Spinal cord (tissue), 10 donors: ENCODE results near the gene METTL17. TPM values are rescaled to one million over a fixed set of nuclear protein-coding genes. Genes with fewer than 3 reads are reported as not detected.

Experiments
- DNase-seq, 6 donors: peaks; one replicate each; pipeline versions ENCODE4 v3.0.0 to v3.0.0-alpha.2; 2013 to 2015; ENCODE audit warnings: low spot score in 6 of 6, low read depth in 4 of 6
- H3K27ac ChIP-seq: one replicate; pipeline ENCODE4 v1.5.1; 2013; ENCODE audit warnings: low read depth, low read length, control low read depth
- H3K27me3 ChIP-seq: one replicate; pipeline ENCODE4 v1.6.1; 2013; ENCODE audit warnings: low read length; ENCODE audit not compliant: control insufficient read depth, insufficient read depth
- H3K36me3 ChIP-seq: one replicate; pipeline ENCODE4 v1.6.1; 2013; ENCODE audit warnings: low read length; ENCODE audit not compliant: control insufficient read depth, insufficient read depth
- H3K4me1 ChIP-seq: one replicate; pipeline ENCODE4 v1.6.1; 2013; ENCODE audit warnings: low read length; ENCODE audit not compliant: control insufficient read depth, insufficient read depth
- H3K4me3 ChIP-seq: one replicate; pipeline ENCODE4 v1.5.1; 2013; ENCODE audit warnings: low read depth, low read length, control low read depth
- H3K9me3 ChIP-seq: one replicate; pipeline ENCODE4 v1.6.1; 2013; ENCODE audit warnings: low read length; ENCODE audit not compliant: control insufficient read depth, insufficient read depth
- WGBS: methylation state at CpG from one replicate; pipeline ENCODE4 v1.1.5; 2013; ENCODE audit warnings: missing lambda C conversion rate; ENCODE audit not compliant: insufficient coverage; 5-methylcytosine and 5-hydroxymethylcytosine counted together
- polyA plus RNA-seq, 2 donors: library from polyadenylated mRNA; unstranded; fragments of 120-200 nt; gene quantifications; one replicate each; pipeline ENCODE4 v1.2.1, GENCODE V29; 2013; ENCODE audit not compliant: insufficient read length in 2 of 2
- total RNA-seq, 2 donors: library from RNA; depleted of rRNA in 1 of 2; stranded (reverse); fragments of 120-200 nt in 1 of 2; fragments of >200 nt in 1 of 2; gene quantifications; one replicate each; pipeline versions ENCODE4 v1.2.3 to v1.2.4, GENCODE V29; 2013 to 2014
- donor health status: healthy.

METTL17 gene
- total and polyA plus RNA-seq, 4 donors, result 31.1 to 79.2 (median 60.9) TPM

- Histone ChIP-seq H3K4me1 (peaks cover 9% of the 10 kb centered on the region), H3K9me3 (no peaks in the 10 kb centered on the region), H3K36me3 (peaks cover 7% of the 10 kb centered on the region), H3K27ac (peak overlapping the region; percentile 78), H3K27me3 (no peaks in the 10 kb centered on the region), H3K4me3 (peak overlapping the region; percentile 39)
- WGBS, result 96% methylated on average over 4 of the region's 15 CpGs
- DNase-seq, result peak in 2 of 6 donors; percentile 3 to 4
Observed at GRCh38 chr14:20988717-20989470, 886 bp upstream of the METTL17 start.

DNA sequence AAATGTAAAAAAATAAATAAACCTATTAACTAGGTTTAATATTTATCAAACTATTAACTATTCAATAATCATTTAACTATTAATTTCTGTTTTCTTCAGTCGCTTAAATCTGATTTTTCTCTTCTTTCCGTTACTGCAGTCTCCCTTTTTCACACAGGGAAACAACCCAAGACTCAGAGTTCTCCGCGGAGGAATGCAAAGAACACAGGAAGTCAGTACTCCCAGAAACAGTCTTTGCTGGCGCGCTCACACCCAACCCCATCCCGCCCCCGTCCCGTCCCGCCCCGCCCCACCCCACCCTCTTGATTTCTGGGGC lies 351 bp upstream of the METTL17 start:
- no peak for DNase-seq
- no peaks in the 10 kb centered on the region for H3K27me3 ChIP-seq
- peaks cover 12% of the 10 kb centered on the region for H3K36me3 ChIP-seq
- WGBS, result 0% methylated on average over 2 of the region's 11 CpGs
- no peaks in the 10 kb centered on the region for H3K9me3 ChIP-seq
- peak overlapping the region; percentile 78 for H3K27ac ChIP-seq
- peak overlapping the region; percentile 39 for H3K4me3 ChIP-seq
- peaks cover 9% of the 10 kb centered on the region for H3K4me1 ChIP-seq

DNA sequence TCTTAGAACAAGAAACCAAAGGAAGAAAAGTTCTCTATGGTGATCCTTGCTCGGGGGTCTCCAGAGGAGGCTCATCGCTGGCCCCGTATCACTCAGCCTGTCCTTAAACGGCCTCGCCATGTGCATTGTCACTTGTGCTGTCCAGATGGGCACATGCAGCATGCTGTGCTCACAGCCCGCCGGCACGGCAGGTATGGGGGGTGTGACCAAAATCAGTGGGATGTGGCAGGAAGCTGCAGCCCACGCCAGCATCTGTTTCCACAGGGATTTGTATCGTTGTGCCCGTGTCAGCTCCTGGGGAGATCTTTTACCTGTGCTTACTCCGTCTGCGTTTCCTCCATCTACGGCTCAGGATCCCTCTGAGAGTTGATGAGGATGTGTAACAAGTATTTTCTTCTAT lies 6.7 kb downstream of the METTL17 start:
- H3K4me1 ChIP-seq, result no peaks in the 10 kb centered on the region
- 98% methylated on average over 11 of the region's 14 CpGs for WGBS
- peaks cover 29% of the 10 kb centered on the region for H3K36me3 ChIP-seq
- no peaks in the 10 kb centered on the region for H3K9me3 ChIP-seq
- no peak overlapping the region for H3K27ac ChIP-seq
- no peaks in the 10 kb centered on the region for H3K27me3 ChIP-seq
- DNase-seq, result no peak
- H3K4me3 ChIP-seq, result no peak overlapping the region

DNA sequence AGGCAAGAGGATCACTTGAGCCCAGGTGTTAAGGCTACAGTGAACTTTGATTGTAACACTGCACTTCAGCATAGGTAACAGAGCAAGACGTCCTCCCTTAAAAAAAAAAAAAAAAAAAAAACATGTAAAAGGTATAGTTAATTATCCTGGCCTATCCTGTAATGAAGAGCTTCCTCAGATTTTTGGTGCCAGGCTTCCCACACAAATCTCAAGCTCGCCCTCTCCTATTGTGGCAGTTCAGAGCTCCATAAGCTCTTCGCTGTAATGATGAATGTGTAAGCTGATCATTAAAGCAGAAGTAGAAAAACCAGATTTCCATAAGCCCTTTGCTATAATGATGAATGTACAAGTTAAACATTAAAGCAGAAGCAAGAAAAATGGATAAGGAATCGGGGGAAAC lies 7.3 kb downstream of the METTL17 start:
- Histone ChIP-seq H3K27ac (no peak overlapping the region), H3K9me3 (no peaks in the 10 kb centered on the region), H3K27me3 (no peaks in the 10 kb centered on the region), H3K4me3 (no peak overlapping the region), H3K36me3 (peaks cover 27% of the 10 kb centered on the region), H3K4me1 (no peaks in the 10 kb centered on the region)
- WGBS, result no CpG with 5 or more reads among the region's 4 CpGs
- DNase-seq, result no peak

DNA sequence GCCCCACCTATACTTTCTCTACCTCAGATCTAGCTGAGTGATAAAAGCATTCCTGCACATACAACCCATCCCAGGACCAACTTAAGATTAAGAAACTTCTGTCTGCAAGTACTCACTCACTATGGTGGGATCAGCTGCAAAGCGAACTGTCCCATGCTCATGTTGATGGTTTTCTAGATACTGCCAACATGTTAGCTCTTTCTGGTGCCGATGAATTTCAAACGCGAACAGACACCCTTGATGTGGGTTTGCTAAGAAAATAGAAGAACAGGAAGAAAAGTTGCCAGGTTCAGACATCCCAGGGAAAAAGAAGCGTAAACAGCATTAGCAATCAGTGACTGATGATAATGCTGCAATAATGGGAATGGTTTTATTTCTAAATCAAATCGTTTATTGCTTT lies 7.8 kb downstream of the METTL17 start:
- Histone ChIP-seq H3K36me3 (peaks cover 25% of the 10 kb centered on the region), H3K9me3 (no peaks in the 10 kb centered on the region), H3K27ac (no peak overlapping the region), H3K4me3 (no peak overlapping the region), H3K27me3 (no peaks in the 10 kb centered on the region), H3K4me1 (no peaks in the 10 kb centered on the region)
- WGBS, result 84% methylated on average over 5 of the region's 6 CpGs
- DNase-seq, result no peak

DNA sequence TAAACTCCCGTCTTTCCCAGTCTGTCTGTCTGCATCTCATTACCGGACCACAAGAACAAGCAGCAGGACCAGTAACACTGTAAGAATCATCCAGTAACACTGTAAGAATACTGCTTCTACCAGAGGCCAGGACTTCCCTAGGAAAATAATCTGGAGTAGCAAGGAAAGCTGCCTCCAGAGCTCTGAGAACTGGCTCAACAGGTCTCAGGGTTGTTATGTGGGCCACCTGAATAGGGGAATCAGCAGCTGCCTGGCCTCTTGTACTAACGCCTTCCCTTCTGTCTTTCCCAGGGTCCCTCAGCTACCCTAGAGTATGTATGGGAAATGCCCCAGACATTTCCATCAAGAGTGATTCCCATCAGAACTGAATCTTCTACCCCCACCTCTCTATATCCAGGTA lies 8.4 kb downstream of the METTL17 start:
- H3K9me3 ChIP-seq, result no peaks in the 10 kb centered on the region
- H3K27me3 ChIP-seq, result no peaks in the 10 kb centered on the region
- DNase-seq, result no peak
- H3K4me1 ChIP-seq, result no peaks in the 10 kb centered on the region
- H3K36me3 ChIP-seq, result peaks cover 24% of the 10 kb centered on the region
- H3K4me3 ChIP-seq, result no peak overlapping the region
- no peak overlapping the region for H3K27ac ChIP-seq
- 80% methylated on average over 2 of the region's 3 CpGs for WGBS

DNA sequence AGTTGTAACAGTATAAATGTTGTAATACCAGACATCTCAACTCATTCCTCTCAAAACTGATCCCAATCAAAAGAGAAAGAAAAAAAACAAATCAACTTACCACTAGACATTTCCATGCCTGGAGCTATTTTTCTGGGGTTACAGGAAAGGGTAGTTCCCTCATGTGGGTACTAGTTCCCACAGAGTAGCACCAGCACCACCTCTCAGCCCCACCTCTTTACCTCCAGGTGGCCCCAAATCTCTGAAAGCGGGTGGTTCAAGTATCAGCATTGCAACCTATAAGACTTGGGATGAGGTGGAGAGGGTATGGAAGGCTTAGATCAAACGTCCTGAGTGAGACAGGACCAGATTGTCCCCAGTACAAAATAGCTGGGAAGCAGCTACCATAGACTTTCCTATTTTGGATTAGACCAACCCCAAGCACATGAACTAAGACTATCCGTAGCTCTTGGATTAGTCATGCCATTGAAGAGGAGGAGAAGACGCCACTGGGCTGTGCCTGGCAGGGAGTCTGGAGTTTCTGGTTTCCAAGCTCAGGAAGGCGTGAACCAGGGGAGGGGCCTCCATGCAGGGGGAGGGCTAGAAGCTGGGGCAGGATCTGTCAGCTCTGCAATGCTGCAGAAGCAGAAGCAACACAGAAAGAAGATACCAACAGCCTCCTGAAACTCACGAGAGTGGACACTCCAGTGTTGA lies 9.0 kb downstream of the METTL17 start, which contains the start of gene SLC39A2:
Gene SLC39A2, plus strand, starts transcription at position 620 of the 693 bp plus-strand sequence. CDS start 154 bp downstream, outside the sequence.
- Histone ChIP-seq H3K27me3 (no peaks in the 10 kb centered on the region), H3K36me3 (peaks cover 24% of the 10 kb centered on the region), H3K27ac (no peak within 1 kb of the TSS), H3K4me1 (no peaks in the 10 kb centered on the region), H3K9me3 (no peaks in the 10 kb centered on the region), H3K4me3 (no peak within 1 kb of the TSS)
- WGBS, result 44% methylated on average over 3 of the region's 6 CpGs
- no peak for DNase-seq

- peaks cover 18% of the 10 kb centered on the region for H3K36me3 ChIP-seq
- DNase-seq, result no peak
- H3K4me3 ChIP-seq, result no peak overlapping the region
- 85% methylated on average over 3 of the region's 4 CpGs for whole genome bisulfite sequencing
- no peaks in the 10 kb centered on the region for H3K27me3 ChIP-seq
- no peaks in the 10 kb centered on the region for H3K4me1 ChIP-seq
- H3K9me3 ChIP-seq, result no peaks in the 10 kb centered on the region
- H3K27ac ChIP-seq, result no peak overlapping the region
Observed at GRCh38 chr14:20999591-20999990, 9.8 kb downstream of the METTL17 start.

DNA sequence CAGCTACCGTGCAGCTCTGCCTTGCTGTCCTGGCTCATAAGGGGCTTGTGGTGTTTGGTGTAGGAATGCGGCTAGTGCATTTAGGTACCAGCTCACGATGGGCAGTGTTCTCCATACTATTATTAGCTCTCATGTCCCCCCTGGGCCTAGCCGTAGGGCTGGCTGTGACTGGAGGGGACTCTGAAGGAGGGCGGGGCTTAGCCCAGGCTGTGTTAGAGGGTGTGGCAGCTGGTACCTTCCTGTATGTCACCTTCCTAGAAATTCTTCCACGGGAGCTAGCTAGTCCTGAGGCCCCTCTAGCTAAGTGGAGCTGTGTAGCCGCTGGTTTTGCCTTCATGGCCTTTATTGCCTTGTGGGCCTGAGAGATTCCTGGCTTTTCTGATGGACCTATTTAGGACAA lies 11.4 kb downstream of the METTL17 start:
- H3K4me1 ChIP-seq, result no peaks in the 10 kb centered on the region
- no peak overlapping the region for H3K4me3 ChIP-seq
- no peaks in the 10 kb centered on the region for H3K27me3 ChIP-seq
- no peak for DNase-seq
- peaks cover 9% of the 10 kb centered on the region for H3K36me3 ChIP-seq
- no peaks in the 10 kb centered on the region for H3K9me3 ChIP-seq
- 83% methylated on average over 3 of the region's 7 CpGs for WGBS
- H3K27ac ChIP-seq, result no peak overlapping the region
